ENCODE data around the gene UNG. TPM values are rescaled to one million over a fixed set of nuclear protein-coding genes. Genes with fewer than 3 reads are reported as not detected.

Gene UNG
- total and polyA plus RNA-seq, 2 of the 4 experiments (the other 2 are of a cell fraction) = 13.3 to 16.0 TPM

- no peaks in the 10 kb centered on the region for H3K9me3 ChIP-seq (ENCODE audit: control insufficient read depth, insufficient read depth, low read length)
- H3K14ac ChIP-seq (replicated peaks; ENCODE audit: low read depth, low read length) = no peak overlapping the region
- H2BK120ac ChIP-seq (ENCODE audit: low read depth, low read length) = no peak overlapping the region
- dilution Hi-C loops (cut with HindIII; ENCODE audit: low sequenced_read_pairs, unreplicated experiment) (no loop called here), intact Hi-C loops (cut with micrococcal nuclease) (no loop called here), in situ Hi-C loops (cut with MboI; ENCODE audit: low sequenced_read_pairs) (no loop called here)
- TF ChIP-seq FOS (IDR thresholded peaks at IDR 0.05; ENCODE audit: low read depth, low read length) = no peak
- no peak for TF ChIP-seq MAFK (IDR thresholded peaks at IDR 0.05; ENCODE audit: low read depth, low read length)
- TF ChIP-seq CEBPB (IDR thresholded peaks at IDR 0.05; ENCODE audit: low read depth, low read length) = no peak
- no peak for TF ChIP-seq USF2 (IDR thresholded peaks at IDR 0.05; ENCODE audit: low read depth, low read length)
- TF ChIP-seq SMC3 (IDR thresholded peaks at IDR 0.05; ENCODE audit: low read depth, low read length) = no peak
- TF ChIP-seq RCOR1 (IDR thresholded peaks at IDR 0.05; ENCODE audit: insufficient replicate concordance, low read length) = no peak
- no peak for TF ChIP-seq RAD21 (IDR thresholded peaks at IDR 0.05; ENCODE audit: low read length)
- no peak for TF ChIP-seq ELK1 (IDR thresholded peaks at IDR 0.05; ENCODE audit: borderline replicate concordance, low read depth, low read length)
- no peak for TF ChIP-seq CHD1 (IDR thresholded peaks at IDR 0.05; ENCODE audit: low read depth, low read length)
- TF ChIP-seq BHLHE40 (IDR thresholded peaks at IDR 0.05; ENCODE audit: low read depth, low read length) = no peak
- no peak for TF ChIP-seq CTCF (conservative IDR thresholded peaks at IDR 0.05; ENCODE audit: low read depth, low read length)
- no peak for TF ChIP-seq POLR2A (IDR thresholded peaks at IDR 0.05; ENCODE audit: low read depth, low read length)
- no peak for TF ChIP-seq MAZ (IDR thresholded peaks at IDR 0.05; ENCODE audit: borderline replicate concordance, low read depth, low read length)
- no CpG with 5 or more reads among the region's 6 CpGs for WGBS, 2 experiments (ENCODE audit: extremely low coverage in 2 of 2, insufficient read length in 1 of 2)
- no peak overlapping the region for H4K91ac ChIP-seq (ENCODE audit: insufficient read depth, low read depth, low read length)
- H4K8ac ChIP-seq (ENCODE audit: low read depth in 2 of 2, low read length in 2 of 2) = no peak overlapping the region
- no peak overlapping the region for H2AFZ ChIP-seq (replicated peaks; ENCODE audit: low read length, poor library complexity)
- no TSS peak for BruUV-seq (replicated peaks)
- H3K23ac ChIP-seq (ENCODE audit: low read depth, low read length) = no peak overlapping the region
- H3K56ac ChIP-seq (ENCODE audit: extremely low read depth, insufficient read depth, low read length) = no peak overlapping the region
- DNase-seq = no peak
- H4K20me1 ChIP-seq (ENCODE audit: insufficient read depth, low read length) = no peaks in the 10 kb centered on the region
- no peak overlapping the region for H3K9ac ChIP-seq (ENCODE audit: low read depth, low read length)
- H3K4me1 ChIP-seq (ENCODE audit: control insufficient read depth, insufficient read depth, low read length) = no peaks in the 10 kb centered on the region
- no peak overlapping the region for H2BK5ac ChIP-seq (ENCODE audit: low read depth, low read length, poor library complexity, severe bottlenecking)
- no peak overlapping the region for H3K4ac ChIP-seq (ENCODE audit: low read depth, low read length)
- H3K27me3 ChIP-seq (ENCODE audit: control insufficient read depth, insufficient read depth, low read length) = no peaks in the 10 kb centered on the region
- no peak overlapping the region for H4K5ac ChIP-seq (ENCODE audit: low read depth, low read length)
- H2AK9ac ChIP-seq (replicated peaks; ENCODE audit: low read depth, low read length, poor library complexity) = no peak overlapping the region
- no peak overlapping the region for H2BK15ac ChIP-seq (ENCODE audit: low read depth, low read length)
- peaks cover under 1% of the 10 kb centered on the region; the same call in 1 of the 2 replicates for H3K9me1 ChIP-seq (ENCODE audit: insufficient read depth, low read length)
- no peak for ATAC-seq (ENCODE audit: low read depth)
- H3K79me1 ChIP-seq (ENCODE audit: low read depth in 1 of 2, low read length in 2 of 2) = peaks cover 1 to 4% of the 10 kb centered on the region in 2 experiments; a peak in 3 of 4 replicates
- no peak overlapping the region for H2BK20ac ChIP-seq (ENCODE audit: low read depth, low read length)
- POLR2A ChIA-PET (ENCODE audit: unreplicated experiment) = no interaction called here
- peaks cover 8% of the 10 kb centered on the region for H3K36me3 ChIP-seq (ENCODE audit: control insufficient read depth, insufficient read depth, low read length)
- no peak overlapping the region for H3K4me3 ChIP-seq (ENCODE audit: insufficient read depth, low read depth, low read length)
- no peak overlapping the region for H3K18ac ChIP-seq (ENCODE audit: low read depth, low read length)
- no peak overlapping the region for H2AK5ac ChIP-seq (ENCODE audit: low read depth, low read length)
- H3K4me2 ChIP-seq (ENCODE audit: low read depth, low read length) = no peak overlapping the region
- CTCF ChIA-PET = no interaction called here
- H3K27ac ChIP-seq (ENCODE audit: insufficient read depth, low read length) = no peak overlapping the region
These were observed 38.6 kb upstream of the UNG start for GRCh38 chr12:109058773-109059172.
